Calu3 (cell line): Measurements from ENCODE around the gene CPEB1. TPM values are rescaled to one million over a fixed set of nuclear protein-coding genes. Genes with fewer than 3 reads are reported as not detected.

Experiments used
- BruUV-seq: library from RNA; stranded (reverse); fragments of 400-500 nt; replicated peaks from 2 replicates; lab custom pipeline; 2021; lab: Mats Ljungman, UMichigan
- CTCF ChIA-PET: fragments of 300-600 bp; sonication (Branson Sonifier 250); formaldehyde crosslinking; loops from one replicate; lab custom pipeline; 2022; ENCODE audit warnings: antibody characterized with exemption; lab: Charles Lee
- DNase-seq: peaks from one replicate; pipeline ENCODE4 v3.0.0; 2022
- H3K27ac Mint-ChIP-seq: one replicate; pipeline ENCODE4 v1.8.0; 2022; ENCODE audit warnings: mixed read lengths; ENCODE audit not compliant: unreplicated experiment
- H3K27me3 Mint-ChIP-seq: one replicate; pipeline ENCODE4 v1.8.0; 2022; ENCODE audit warnings: mixed read lengths; ENCODE audit not compliant: unreplicated experiment
- H3K36me3 Mint-ChIP-seq: one replicate; pipeline ENCODE4 v1.8.0; 2022; ENCODE audit warnings: mild to moderate bottlenecking, moderate library complexity, mixed read lengths; ENCODE audit not compliant: insufficient read depth, unreplicated experiment
- H3K4me1 Mint-ChIP-seq: one replicate; pipeline ENCODE4 v1.8.0; 2022; ENCODE audit warnings: mild to moderate bottlenecking, low read depth, mixed read lengths; ENCODE audit not compliant: unreplicated experiment
- H3K4me3 Mint-ChIP-seq: one replicate; pipeline ENCODE4 v1.8.0; 2022; ENCODE audit warnings: mild to moderate bottlenecking, low read depth, moderate library complexity, mixed read lengths; ENCODE audit not compliant: unreplicated experiment
- H3K9me3 Mint-ChIP-seq: one replicate; pipeline ENCODE4 v1.8.0; 2022; ENCODE audit warnings: low read depth, mixed read lengths; ENCODE audit not compliant: unreplicated experiment
- CTCF ChIP-seq: fragments of 200-600 bp; IDR thresholded peaks from one replicate; pipeline ENCODE4 v1.8.0; 2022; ENCODE audit warnings: antibody characterized with exemption; ENCODE audit not compliant: unreplicated experiment
- intact Hi-C: fragments of 100-400 bp; cut with micrococcal nuclease; formaldehyde crosslinking; loops from one replicate; pipeline ENCODE4 v1.10.0; 2022; ENCODE audit not compliant: unreplicated experiment
- total RNA-seq: library from RNA; stranded (reverse); gene quantifications from 2 replicates; pipeline ENCODE4 v1.2.3, GENCODE V29; 2022

CPEB1 gene
- total RNA-seq, 1 experiment from 2014 or later, result 5.3 TPM

- CTCF ChIA-PET, result no interaction called here
- TF ChIP-seq CTCF, result no peak
- no peak for DNase-seq
- H3K36me3 Mint-ChIP-seq, result peaks cover 47% of the 10 kb centered on the region
- H3K27me3 Mint-ChIP-seq, result no peaks in the 10 kb centered on the region
- no TSS peak for BruUV-seq
- H3K4me1 Mint-ChIP-seq, result peaks cover 34% of the 10 kb centered on the region
- no peaks in the 10 kb centered on the region for H3K9me3 Mint-ChIP-seq
- H3K4me3 Mint-ChIP-seq, result no peak overlapping the region
- H3K27ac Mint-ChIP-seq, result no peak overlapping the region
- intact Hi-C loops, result no loop called here
These were observed 114.1 kb downstream of the CPEB1 start for GRCh38 chr15:82532991-82533481.

GRCh38 chr15:82532383-82532990 is 114.7 kb downstream of the CPEB1 start:
- Mint-ChIP-seq H3K27ac (no peak overlapping the region), H3K27me3 (no peaks in the 10 kb centered on the region), H3K4me1 (peaks cover 28% of the 10 kb centered on the region), H3K9me3 (no peaks in the 10 kb centered on the region), H3K36me3 (peaks cover 42% of the 10 kb centered on the region), H3K4me3 (no peak overlapping the region)
- intact Hi-C loops, result no loop called here
- no peak for TF ChIP-seq CTCF
- CTCF ChIA-PET, result interaction anchor here (0.6 kb wide), 1 partner anchor 19 kb away, joined by 4 read pairs; no protein-coding TSS in a partner anchor
- DNase-seq, result no peak
- no TSS peak for BruUV-seq

- no peak for TF ChIP-seq CTCF
- Mint-ChIP-seq H3K4me3 (no peak overlapping the region), H3K27me3 (no peaks in the 10 kb centered on the region), H3K9me3 (no peaks in the 10 kb centered on the region), H3K36me3 (peaks cover 34% of the 10 kb centered on the region), H3K4me1 (peaks cover 21% of the 10 kb centered on the region), H3K27ac (peak overlapping the region; percentile 1)
- CTCF ChIA-PET, result interaction anchor here (0.6 kb wide), 1 partner anchor 19 kb away, joined by 4 read pairs; no protein-coding TSS in a partner anchor
- BruUV-seq, result no TSS peak
- intact Hi-C loops, result loop anchor here (2.0 kb wide), 1 partner anchor 469 kb away; no protein-coding TSS in a partner anchor
- no peak for DNase-seq
These were observed 115.4 kb downstream of the CPEB1 start for GRCh38 chr15:82531496-82532382.

GRCh38 chr15:82530606-82531379 is 116.4 kb downstream of the CPEB1 start:
- DNase-seq, result peak; percentile 87
- TF ChIP-seq CTCF, result peak; percentile 95
- Mint-ChIP-seq H3K9me3 (no peaks in the 10 kb centered on the region), H3K4me3 (peak overlapping the region; percentile 46), H3K4me1 (peaks cover 13% of the 10 kb centered on the region), H3K36me3 (peaks cover 25% of the 10 kb centered on the region), H3K27ac (peak overlapping the region; percentile 23), H3K27me3 (no peaks in the 10 kb centered on the region)
- CTCF ChIA-PET, result interaction anchor here (0.6 to 1.6 kb wide), 7 partner anchors 9 to 503 kb away, joined by 3 to 15 read pairs (median 5); partner anchors contain the start of gene RPS17
- intact Hi-C loops, result loop anchor here (2.0 kb wide), 1 partner anchor 470 kb away; no protein-coding TSS in a partner anchor
- BruUV-seq, result no TSS peak
